OCI-LY1 (cell line): Measurements from ENCODE around the gene SMOC2.

Experiments used
- CTCF ChIP-seq: fragments of 200-600 bp; sonication (generic), shearing (Covaris generic); IDR thresholded peaks from 2 replicates; pipeline ENCODE4 v1.5.1; 2017; ENCODE audit warnings: mild to moderate bottlenecking, antibody characterized with exemption, low read length, moderate library complexity, mixed read lengths
- EZH2 ChIP-seq: fragments of 200-600 bp; sonication (generic), shearing (Covaris generic); IDR thresholded peaks from 2 replicates; pipeline ENCODE4 v1.8.0; 2017; ENCODE audit warnings: borderline replicate concordance, mixed run types, mild to moderate bottlenecking, antibody characterized with exemption, low read length, moderate library complexity, mixed read lengths

GRCh38 chr6:168506460-168506859 lies 65.5 kb downstream of the SMOC2 start:
- TF ChIP-seq CTCF (no peak), EZH2 (no peak)
